WTC11 (cell line): Measurements from ENCODE around the gene HRH3.

ENCODE experiments used
- CREB1 ChIP-seq: sonication (generic); formaldehyde crosslinking; IDR thresholded peaks from 2 replicates; pipeline ENCODE4 v1.8.0; 2023; ENCODE audit warnings: mild to moderate bottlenecking, missing genetic modification reagents
- RELA ChIP-seq: sonication (generic); formaldehyde crosslinking; IDR thresholded peaks from 2 replicates; pipeline ENCODE4 v1.8.1; 2022; ENCODE audit warnings: missing genetic modification reagents, mild to moderate bottlenecking, borderline replicate concordance
- TF ChIP-seq, protein P1 (sequence below): fragments of 200-600 bp; IDR thresholded peaks from 2 replicates; pipeline ENCODE4 v1.8.0; 2022; ENCODE audit warnings: antibody characterized with exemption

DNA sequence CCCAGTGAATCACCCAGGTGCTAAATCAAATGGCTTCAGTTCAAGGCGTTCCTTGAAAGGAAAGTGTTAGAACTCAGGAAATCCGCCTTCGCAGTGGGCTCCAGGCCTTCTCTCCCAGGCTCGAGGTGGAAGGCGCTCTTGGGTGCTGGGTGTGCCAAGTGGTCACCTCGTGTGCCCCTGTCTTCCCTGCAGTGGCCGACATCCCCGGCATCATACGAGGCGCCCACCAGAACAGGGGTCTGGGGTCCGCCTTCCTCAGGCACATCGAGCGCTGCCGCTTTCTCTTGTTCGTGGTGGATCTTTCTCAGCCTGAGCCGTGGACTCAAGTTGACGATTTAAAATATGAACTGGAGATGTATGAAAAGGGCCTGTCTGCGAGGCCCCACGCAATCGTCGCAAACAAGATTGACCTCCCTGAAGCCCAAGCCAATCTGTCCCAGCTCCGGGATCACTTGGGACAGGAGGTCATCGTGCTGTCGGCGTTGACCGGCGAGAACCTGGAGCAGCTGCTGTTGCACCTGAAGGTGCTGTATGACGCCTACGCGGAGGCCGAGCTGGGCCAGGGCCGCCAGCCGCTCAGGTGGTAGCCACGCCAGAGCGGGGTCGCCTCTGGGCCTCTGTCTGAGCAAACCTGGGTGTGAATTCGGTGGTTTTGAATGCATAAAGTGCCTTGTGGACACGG, 19.4 kb downstream of the HRH3 start:
- TF ChIP-seq, protein P1, sequence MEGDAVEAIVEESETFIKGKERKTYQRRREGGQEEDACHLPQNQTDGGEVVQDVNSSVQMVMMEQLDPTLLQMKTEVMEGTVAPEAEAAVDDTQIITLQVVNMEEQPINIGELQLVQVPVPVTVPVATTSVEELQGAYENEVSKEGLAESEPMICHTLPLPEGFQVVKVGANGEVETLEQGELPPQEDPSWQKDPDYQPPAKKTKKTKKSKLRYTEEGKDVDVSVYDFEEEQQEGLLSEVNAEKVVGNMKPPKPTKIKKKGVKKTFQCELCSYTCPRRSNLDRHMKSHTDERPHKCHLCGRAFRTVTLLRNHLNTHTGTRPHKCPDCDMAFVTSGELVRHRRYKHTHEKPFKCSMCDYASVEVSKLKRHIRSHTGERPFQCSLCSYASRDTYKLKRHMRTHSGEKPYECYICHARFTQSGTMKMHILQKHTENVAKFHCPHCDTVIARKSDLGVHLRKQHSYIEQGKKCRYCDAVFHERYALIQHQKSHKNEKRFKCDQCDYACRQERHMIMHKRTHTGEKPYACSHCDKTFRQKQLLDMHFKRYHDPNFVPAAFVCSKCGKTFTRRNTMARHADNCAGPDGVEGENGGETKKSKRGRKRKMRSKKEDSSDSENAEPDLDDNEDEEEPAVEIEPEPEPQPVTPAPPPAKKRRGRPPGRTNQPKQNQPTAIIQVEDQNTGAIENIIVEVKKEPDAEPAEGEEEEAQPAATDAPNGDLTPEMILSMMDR, result no peak
- no peak for TF ChIP-seq RELA (CRISPR knock-in tag)
- no peak for TF ChIP-seq CREB1 (CRISPR knock-in tag)
